IMR-90 (cell line): ENCODE data around the gene NTMT2. TPM values are rescaled to one million over a fixed set of nuclear protein-coding genes. Genes with fewer than 3 reads are reported as not detected.

Experiments used
- ATAC-seq: fragments of 200-7000 bp; cut with Tn5 transposase; 2 replicates; pipeline ENCODE4 v1.9.1; 2020; ENCODE audit warnings: low read depth, mild to moderate bottlenecking, moderate library complexity
- BruUV-seq: library from RNA; stranded (reverse); fragments of 400-500 nt; replicated peaks from 2 replicates; lab custom pipeline; 2021; lab: Mats Ljungman, UMichigan
- CTCF ChIA-PET: fragments of 300-600 bp; formaldehyde crosslinking; extraction: SDS; loops from one replicate; lab custom pipeline; 2021; ENCODE audit warnings: antibody characterized with exemption; lab: Yijun Ruan, JAX
- POLR2A ChIA-PET: fragments of 300-600 bp; sonication (Branson Sonifier 250); formaldehyde crosslinking; loops from one replicate; lab custom pipeline; 2022; ENCODE audit warnings: antibody characterized with exemption; ENCODE audit not compliant: unreplicated experiment; lab: Charles Lee
- DNase-seq: peaks from one replicate; pipeline ENCODE4 v3.0.0; 2013
- H2AFZ ChIP-seq: replicated peaks from 2 replicates; pipeline ENCODE3; 2013; ENCODE audit warnings: low read length, mild to moderate bottlenecking; ENCODE audit not compliant: poor library complexity
- H2AK5ac ChIP-seq: 2 replicates; pipeline ENCODE4 v1.6.1; 2013; ENCODE audit warnings: low read depth, low read length, inconsistent platforms
- H2AK9ac ChIP-seq: replicated peaks from 2 replicates; pipeline ENCODE3; 2013; ENCODE audit warnings: mild to moderate bottlenecking, low read depth, low read length, moderate library complexity; ENCODE audit not compliant: poor library complexity
- H2BK120ac ChIP-seq: 2 replicates; pipeline ENCODE4 v1.6.1; 2013; ENCODE audit warnings: low read depth, low read length, inconsistent platforms
- H2BK15ac ChIP-seq: 3 replicates; pipeline ENCODE4 v1.6.1; 2013; ENCODE audit warnings: low read depth, low read length, inconsistent platforms
- H2BK20ac ChIP-seq: 2 replicates; pipeline ENCODE4 v1.6.1; 2013; ENCODE audit warnings: low read depth, mild to moderate bottlenecking, inconsistent platforms, low read length, moderate library complexity
- H2BK5ac ChIP-seq: 2 replicates; pipeline ENCODE4 v1.6.1; 2013; ENCODE audit warnings: mild to moderate bottlenecking, low read depth, low read length, inconsistent platforms; ENCODE audit not compliant: poor library complexity, severe bottlenecking
- H3K14ac ChIP-seq: replicated peaks from 2 replicates; pipeline ENCODE4 v1.6.1; 2013; ENCODE audit warnings: low read depth, low read length, inconsistent platforms
- H3K18ac ChIP-seq: 2 replicates; pipeline ENCODE4 v1.6.1; 2013; ENCODE audit warnings: low read depth, low read length, control low read depth
- H3K23ac ChIP-seq: 2 replicates; pipeline ENCODE4 v1.6.1; 2013; ENCODE audit warnings: low read depth, low read length, inconsistent platforms
- H3K27ac ChIP-seq: 2 replicates; pipeline ENCODE4 v1.5.1; 2013; ENCODE audit warnings: mild to moderate bottlenecking, control low read depth, low read length; ENCODE audit not compliant: insufficient read depth
- H3K27me3 ChIP-seq: 2 replicates; pipeline ENCODE4 v1.6.1; 2013; ENCODE audit warnings: low read length; ENCODE audit not compliant: control insufficient read depth, insufficient read depth
- H3K36me3 ChIP-seq: 2 replicates; pipeline ENCODE4 v1.6.1; 2013; ENCODE audit warnings: low read length, mixed read lengths; ENCODE audit not compliant: control insufficient read depth, insufficient read depth
- H3K4ac ChIP-seq: 2 replicates; pipeline ENCODE4 v1.6.1; 2013; ENCODE audit warnings: low read depth, low read length, inconsistent platforms
- H3K4me1 ChIP-seq: 2 replicates; pipeline ENCODE4 v1.6.1; 2013; ENCODE audit warnings: low read length, mixed read lengths; ENCODE audit not compliant: control insufficient read depth, insufficient read depth
- H3K4me2 ChIP-seq: 2 replicates; pipeline ENCODE4 v1.6.1; 2013; ENCODE audit warnings: low read depth, mild to moderate bottlenecking, control low read depth, low read length, moderate library complexity
- H3K4me3 ChIP-seq: 2 replicates; pipeline ENCODE4 v1.5.1; 2013; ENCODE audit warnings: low read depth, mild to moderate bottlenecking, control low read depth, low read length, moderate library complexity; ENCODE audit not compliant: insufficient read depth
- H3K56ac ChIP-seq: 2 replicates; pipeline ENCODE4 v1.6.1; 2013; ENCODE audit warnings: low read length, inconsistent platforms; ENCODE audit not compliant: insufficient read depth; ENCODE audit errors: extremely low read depth
- H3K79me1 ChIP-seq, 2 experiments: 2 replicates each; pipeline ENCODE4 v1.6.1; 2013; ENCODE audit warnings: low read length in 2 of 2, inconsistent platforms in 1 of 2, low read depth in 1 of 2
- H3K9ac ChIP-seq: 2 replicates; pipeline ENCODE4 v1.6.1; 2013; ENCODE audit warnings: low read depth, low read length, control low read depth
- H3K9me1 ChIP-seq: 2 replicates; pipeline ENCODE4 v1.6.1; 2013; ENCODE audit warnings: low read length, inconsistent platforms; ENCODE audit not compliant: insufficient read depth
- H3K9me3 ChIP-seq: 2 replicates; pipeline ENCODE4 v1.6.1; 2013; ENCODE audit warnings: low read length; ENCODE audit not compliant: control insufficient read depth, insufficient read depth
- H4K20me1 ChIP-seq: 2 replicates; pipeline ENCODE4 v1.6.1; 2013; ENCODE audit warnings: low read length, inconsistent platforms; ENCODE audit not compliant: insufficient read depth
- H4K5ac ChIP-seq: 2 replicates; pipeline ENCODE4 v1.6.1; 2013; ENCODE audit warnings: mild to moderate bottlenecking, low read depth, low read length, control low read depth
- H4K8ac ChIP-seq, 2 experiments: 2 replicates each; pipeline ENCODE4 v1.6.1; 2013; ENCODE audit warnings: low read depth in 2 of 2, low read length in 2 of 2, control low read depth in 1 of 2, inconsistent platforms in 1 of 2
- H4K91ac ChIP-seq: 2 replicates; pipeline ENCODE4 v1.6.1; 2013; ENCODE audit warnings: low read depth, low read length, inconsistent platforms; ENCODE audit not compliant: insufficient read depth
- CEBPB ChIP-seq: IDR thresholded peaks from 2 replicates; pipeline ENCODE4 v1.6.1; 2012; ENCODE audit warnings: low read depth, low read length, improper control_type of control experiment
- CHD1 ChIP-seq: IDR thresholded peaks from 2 replicates; pipeline ENCODE4 v1.6.1; 2012; ENCODE audit warnings: low read depth, low read length, improper control_type of control experiment
- FOS ChIP-seq: fragments of 150-350 bp; IDR thresholded peaks from 2 replicates; pipeline ENCODE4 v1.6.1; 2016; ENCODE audit warnings: low read depth, low read length
- NFE2L2 ChIP-seq: fragments of 150-350 bp; IDR thresholded peaks from 2 replicates; pipeline ENCODE4 v1.6.1; 2016; ENCODE audit warnings: low read depth, mild to moderate bottlenecking, low read length
- POLR2A ChIP-seq: IDR thresholded peaks from 2 replicates; pipeline ENCODE4 v1.6.1; 2012; ENCODE audit warnings: mild to moderate bottlenecking, low read depth, low read length
- RCOR1 ChIP-seq: IDR thresholded peaks from 2 replicates; pipeline ENCODE4 v1.6.1; 2012; ENCODE audit warnings: mild to moderate bottlenecking, low read length, improper control_type of control experiment; ENCODE audit not compliant: insufficient replicate concordance
- SMC3 ChIP-seq: fragments of 150-350 bp; IDR thresholded peaks from 2 replicates; pipeline ENCODE4 v1.6.1; 2016; ENCODE audit warnings: low read depth, mild to moderate bottlenecking, antibody characterized with exemption, low read length, moderate library complexity
- USF2 ChIP-seq: fragments of 150-350 bp; IDR thresholded peaks from 2 replicates; pipeline ENCODE4 v1.6.1; 2017; ENCODE audit warnings: mild to moderate bottlenecking, antibody characterized with exemption, low read length, low read depth
- WGBS, 2 experiments: methylation state at CpG; one replicate each; pipeline versions ENCODE4 v1.1.5 to v1.1.7; 2013; ENCODE audit warnings: missing lambda C conversion rate in 2 of 2; ENCODE audit not compliant: insufficient read length in 1 of 2; ENCODE audit errors: extremely low coverage in 2 of 2; 5-methylcytosine and 5-hydroxymethylcytosine counted together
- dilution Hi-C: fragments of 300-500 bp; cut with HindIII; formaldehyde crosslinking; loops from one replicate; pipeline ENCODE4 v1.14.3; 2018; ENCODE audit warnings: low sequenced_read_pairs; ENCODE audit not compliant: unreplicated experiment
- in situ Hi-C: fragments of 300-500 bp; cut with MboI; formaldehyde crosslinking; loops from 3 replicates; pipeline ENCODE4 v1.14.3; 2019; ENCODE audit warnings: low sequenced_read_pairs, inconsistent platforms, mixed read lengths
- intact Hi-C: fragments of 100-400 bp; cut with micrococcal nuclease; formaldehyde crosslinking; loops from 2 replicates; pipeline ENCODE4 v1.10.0; 2022
- polyA plus RNA-seq, 3 experiments: library from polyadenylated mRNA; depleted of rRNA; stranded (reverse); fragments of >200 nt; gene quantifications; 2 replicates each; pipeline ENCODE4 v1.2.3, GENCODE V29; 2012; ENCODE audit warnings: low replicate concordance in 1 of 3
- total RNA-seq: library from RNA; depleted of rRNA; stranded (reverse); fragments of >200 nt; gene quantifications from 2 replicates; pipeline ENCODE4 v1.2.3, GENCODE V29; 2012

The NTMT2 gene
- total and polyA plus RNA-seq, 2 of the 4 experiments (the other 2 are of a cell fraction) = not detected

GRCh38 chr1:170204121-170204520, 58.4 kb downstream of the NTMT2 start:
- TF ChIP-seq NFE2L2 = no peak
- no peak for TF ChIP-seq CEBPB
- TF ChIP-seq POLR2A = no peak
- TF ChIP-seq USF2 = no peak
- no peak for TF ChIP-seq RCOR1
- no peak for TF ChIP-seq CHD1
- no peak for TF ChIP-seq SMC3
- no peak for TF ChIP-seq FOS
- Histone ChIP-seq H3K36me3 (no peaks in the 10 kb centered on the region), H3K9ac (no peak overlapping the region), H3K56ac (no peak overlapping the region), H4K5ac (no peak overlapping the region), H2AK5ac (no peak overlapping the region), H3K4ac (no peak overlapping the region), H4K20me1 (no peaks in the 10 kb centered on the region), H3K9me1 (no peaks in the 10 kb centered on the region), H2AK9ac (no peak overlapping the region), H4K8ac (no peak overlapping the region), H2BK15ac (no peak overlapping the region), H3K9me3 (no peaks in the 10 kb centered on the region), H3K27ac (no peak overlapping the region), H3K14ac (no peak overlapping the region), H2BK5ac (no peak overlapping the region), H2AFZ (no peak overlapping the region), H4K91ac (no peak overlapping the region), H2BK120ac (no peak overlapping the region), H2BK20ac (no peak overlapping the region), H3K4me2 (no peak overlapping the region), H3K79me1 (no peaks in the 10 kb centered on the region), H3K4me1 (peaks cover 2% of the 10 kb centered on the region; the same call in 1 of the 2 replicates), H3K4me3 (no peak overlapping the region), H3K18ac (no peak overlapping the region), H3K27me3 (no peaks in the 10 kb centered on the region), H3K23ac (no peak overlapping the region)
- DNase-seq (no peak), ATAC-seq (no peak)
- dilution Hi-C loops (no loop called here), in situ Hi-C loops (no loop called here), intact Hi-C loops (no loop called here)
- ChIA-PET CTCF (no interaction called here), POLR2A (no interaction called here)
- BruUV-seq = no TSS peak
- WGBS, 2 experiments = no CpG with 5 or more reads among the region's 3 CpGs
